GM18508 (cell line): ENCODE data around the gene ARHGAP5.

ENCODE experiments used
- ATAC-seq: cut with Tn5 transposase; IDR thresholded peaks from one replicate; pipeline ENCODE4 v1.9.1; 2021; ENCODE audit warnings: moderate number of reproducible peaks; ENCODE audit not compliant: insufficient read depth, unreplicated experiment

The ARHGAP5 gene

GRCh38 chr14:32169191-32169590, 92.1 kb downstream of the ARHGAP5 start:
- no peak for ATAC-seq

- no peak for ATAC-seq
These were observed 94.4 kb downstream of the ARHGAP5 start for GRCh38 chr14:32171469-32171868.

- ATAC-seq, result no peak
These were observed 106.3 kb downstream of the ARHGAP5 start for GRCh38 chr14:32183151-32184058.

- no peak for ATAC-seq
These were observed 108.0 kb downstream of the ARHGAP5 start for GRCh38 chr14:32185097-32185496.

GRCh38 chr14:32186248-32186647, 109.1 kb downstream of the ARHGAP5 start:
- ATAC-seq, result no peak

GRCh38 chr14:32189811-32190210, 112.7 kb downstream of the ARHGAP5 start:
- ATAC-seq, result no peak

GRCh38 chr14:32190673-32191072, 113.6 kb downstream of the ARHGAP5 start:
- no peak for ATAC-seq

- no peak for ATAC-seq
These were observed 115.7 kb downstream of the ARHGAP5 start for GRCh38 chr14:32192712-32193373.

- ATAC-seq, result no peak
These were observed 116.4 kb downstream of the ARHGAP5 start for GRCh38 chr14:32193532-32193931.

GRCh38 chr14:32195636-32196035, 118.5 kb downstream of the ARHGAP5 start:
- ATAC-seq, result no peak

GRCh38 chr14:32197919-32198318, 120.8 kb downstream of the ARHGAP5 start:
- no peak for ATAC-seq

GRCh38 chr14:32200368-32201192, 123.5 kb downstream of the ARHGAP5 start:
- no peak for ATAC-seq

GRCh38 chr14:32201193-32201815, 124.2 kb downstream of the ARHGAP5 start:
- peak; percentile 31 for ATAC-seq

- no peak for ATAC-seq
These were observed 124.8 kb downstream of the ARHGAP5 start, which contains the start of gene RNU6-7 for GRCh38 chr14:32201816-32202490. Gene RNU6-7 (plus strand): TSS chr14:32202045.

GRCh38 chr14:32202491-32202997, 125.4 kb downstream of the ARHGAP5 start:
- no peak for ATAC-seq

GRCh38 chr14:32202998-32203882, 126.1 kb downstream of the ARHGAP5 start, which contains the start of gene RNU6-8:
Gene RNU6-8 (minus strand): TSS chr14:32203269.
- peak; percentile 31 for ATAC-seq

- no peak for ATAC-seq
These were observed 126.8 kb downstream of the ARHGAP5 start for GRCh38 chr14:32203928-32204357.

- no peak for ATAC-seq
These were observed 128.4 kb downstream of the ARHGAP5 start for GRCh38 chr14:32205554-32205953.
